ENCODE data around the gene PKNOX2. TPM values are rescaled to one million over a fixed set of nuclear protein-coding genes. Genes with fewer than 3 reads are reported as not detected.

PKNOX2 gene
- total RNA-seq, 6 experiments from 2014 or later = 0.10 TPM; not detected in 5

- Mint-ChIP-seq H3K4me3 (no peak overlapping the region), H3K9me3 (no peaks in the 10 kb centered on the region), H3K27ac (no peak overlapping the region), H3K27me3 (ENCODE audit: insufficient read depth) (peaks cover 21% of the 10 kb centered on the region), H3K36me3 (ENCODE audit: low read depth) (no peaks in the 10 kb centered on the region), H3K4me1 (ENCODE audit: low read depth) (peaks cover 9% of the 10 kb centered on the region)
- TF ChIP-seq, protein P1, sequence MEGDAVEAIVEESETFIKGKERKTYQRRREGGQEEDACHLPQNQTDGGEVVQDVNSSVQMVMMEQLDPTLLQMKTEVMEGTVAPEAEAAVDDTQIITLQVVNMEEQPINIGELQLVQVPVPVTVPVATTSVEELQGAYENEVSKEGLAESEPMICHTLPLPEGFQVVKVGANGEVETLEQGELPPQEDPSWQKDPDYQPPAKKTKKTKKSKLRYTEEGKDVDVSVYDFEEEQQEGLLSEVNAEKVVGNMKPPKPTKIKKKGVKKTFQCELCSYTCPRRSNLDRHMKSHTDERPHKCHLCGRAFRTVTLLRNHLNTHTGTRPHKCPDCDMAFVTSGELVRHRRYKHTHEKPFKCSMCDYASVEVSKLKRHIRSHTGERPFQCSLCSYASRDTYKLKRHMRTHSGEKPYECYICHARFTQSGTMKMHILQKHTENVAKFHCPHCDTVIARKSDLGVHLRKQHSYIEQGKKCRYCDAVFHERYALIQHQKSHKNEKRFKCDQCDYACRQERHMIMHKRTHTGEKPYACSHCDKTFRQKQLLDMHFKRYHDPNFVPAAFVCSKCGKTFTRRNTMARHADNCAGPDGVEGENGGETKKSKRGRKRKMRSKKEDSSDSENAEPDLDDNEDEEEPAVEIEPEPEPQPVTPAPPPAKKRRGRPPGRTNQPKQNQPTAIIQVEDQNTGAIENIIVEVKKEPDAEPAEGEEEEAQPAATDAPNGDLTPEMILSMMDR (IDR thresholded peaks at IDR 0.05) = no peak
- DNase-seq = no peak
These were observed 281.2 kb downstream of the PKNOX2 start for GRCh38 chr11:125445731-125446130.

- Mint-ChIP-seq H3K36me3 (ENCODE audit: low read depth) (no peaks in the 10 kb centered on the region), H3K27ac (no peak overlapping the region), H3K4me1 (ENCODE audit: low read depth) (peaks cover 9% of the 10 kb centered on the region), H3K9me3 (no peaks in the 10 kb centered on the region), H3K4me3 (no peak overlapping the region), H3K27me3 (ENCODE audit: insufficient read depth) (peaks cover 18% of the 10 kb centered on the region)
- TF ChIP-seq, protein P1 (IDR thresholded peaks at IDR 0.05) = no peak
- no peak for DNase-seq
These were observed 281.7 kb downstream of the PKNOX2 start for GRCh38 chr11:125446279-125446678.

DNA sequence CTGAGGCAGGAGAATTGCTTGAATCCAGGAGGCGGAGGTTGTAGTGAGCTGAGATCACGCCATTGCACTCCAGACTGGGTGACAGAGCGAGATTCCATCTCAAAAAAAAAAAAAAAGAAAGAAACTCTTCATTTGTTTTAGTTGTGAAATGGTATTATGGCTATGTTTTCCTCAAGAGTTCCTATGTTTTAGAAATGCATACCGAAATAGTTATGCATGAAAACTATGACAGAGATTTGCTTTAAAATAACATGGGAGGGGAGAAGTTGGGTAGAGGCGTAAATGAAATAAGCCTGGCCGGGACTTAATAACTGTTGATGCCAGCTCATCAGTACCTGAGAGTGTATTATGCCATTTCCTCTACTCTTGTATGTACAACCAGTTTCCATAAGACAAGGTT is 283.2 kb downstream of the PKNOX2 start:
- Mint-ChIP-seq H3K4me1 (ENCODE audit: low read depth) (peaks cover 9% of the 10 kb centered on the region), H3K9me3 (no peaks in the 10 kb centered on the region), H3K36me3 (ENCODE audit: low read depth) (no peaks in the 10 kb centered on the region), H3K27ac (no peak overlapping the region), H3K4me3 (no peak overlapping the region), H3K27me3 (ENCODE audit: insufficient read depth) (peaks cover 22% of the 10 kb centered on the region)
- TF ChIP-seq, protein P1 (IDR thresholded peaks at IDR 0.05) = no peak
- no peak for DNase-seq

DNA sequence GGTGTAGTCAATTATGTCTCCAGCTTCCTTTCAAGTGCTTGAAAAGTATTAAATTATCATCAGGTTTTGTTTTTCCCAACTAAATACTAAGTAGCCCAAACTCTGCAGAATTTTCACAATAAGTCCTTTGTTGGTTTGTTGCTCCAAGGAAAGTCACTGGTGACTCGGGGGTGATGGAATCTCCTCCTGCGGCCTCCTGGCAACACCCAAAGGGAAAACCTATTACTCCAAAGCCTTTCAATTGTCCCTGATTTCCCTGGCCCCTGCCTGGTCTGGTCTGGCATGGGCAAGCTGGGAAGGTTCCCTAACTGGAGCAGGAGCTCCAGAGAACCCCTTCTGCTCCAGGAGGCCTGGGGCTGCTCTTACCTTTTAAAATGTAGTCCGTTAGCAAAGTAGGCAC is 283.6 kb downstream of the PKNOX2 start:
- DNase-seq = peak; percentile 28
- Mint-ChIP-seq H3K36me3 (ENCODE audit: low read depth) (no peaks in the 10 kb centered on the region), H3K4me3 (no peak overlapping the region), H3K4me1 (ENCODE audit: low read depth) (peaks cover 9% of the 10 kb centered on the region), H3K27ac (no peak overlapping the region; the same call in 1 of the 2 replicates), H3K27me3 (ENCODE audit: insufficient read depth) (peaks cover 22% of the 10 kb centered on the region), H3K9me3 (no peaks in the 10 kb centered on the region)
- TF ChIP-seq, protein P1 (IDR thresholded peaks at IDR 0.05) = no peak

GRCh38 chr11:125449565-125449964 is 285.0 kb downstream of the PKNOX2 start:
- no peak for DNase-seq
- no peaks in the 10 kb centered on the region for H3K36me3 Mint-ChIP-seq (ENCODE audit: low read depth)
- TF ChIP-seq, protein P1 (IDR thresholded peaks at IDR 0.05) = no peak
- no peaks in the 10 kb centered on the region for H3K9me3 Mint-ChIP-seq
- no peak overlapping the region for H3K4me3 Mint-ChIP-seq
- H3K27ac Mint-ChIP-seq = no peak overlapping the region
- H3K27me3 Mint-ChIP-seq (ENCODE audit: insufficient read depth) = peaks cover 12% of the 10 kb centered on the region
- H3K4me1 Mint-ChIP-seq (ENCODE audit: low read depth) = peaks cover 9% of the 10 kb centered on the region

All from HFFc6 (cell line).